Suppressor macrophage (primary cell): ENCODE results near the gene DAGLA.

Source experiments
- DNase-seq, 4 experiments: peaks; one replicate each; pipeline ENCODE4 v3.0.0-alpha.2; 2020 to 2022

The DAGLA gene

DNA sequence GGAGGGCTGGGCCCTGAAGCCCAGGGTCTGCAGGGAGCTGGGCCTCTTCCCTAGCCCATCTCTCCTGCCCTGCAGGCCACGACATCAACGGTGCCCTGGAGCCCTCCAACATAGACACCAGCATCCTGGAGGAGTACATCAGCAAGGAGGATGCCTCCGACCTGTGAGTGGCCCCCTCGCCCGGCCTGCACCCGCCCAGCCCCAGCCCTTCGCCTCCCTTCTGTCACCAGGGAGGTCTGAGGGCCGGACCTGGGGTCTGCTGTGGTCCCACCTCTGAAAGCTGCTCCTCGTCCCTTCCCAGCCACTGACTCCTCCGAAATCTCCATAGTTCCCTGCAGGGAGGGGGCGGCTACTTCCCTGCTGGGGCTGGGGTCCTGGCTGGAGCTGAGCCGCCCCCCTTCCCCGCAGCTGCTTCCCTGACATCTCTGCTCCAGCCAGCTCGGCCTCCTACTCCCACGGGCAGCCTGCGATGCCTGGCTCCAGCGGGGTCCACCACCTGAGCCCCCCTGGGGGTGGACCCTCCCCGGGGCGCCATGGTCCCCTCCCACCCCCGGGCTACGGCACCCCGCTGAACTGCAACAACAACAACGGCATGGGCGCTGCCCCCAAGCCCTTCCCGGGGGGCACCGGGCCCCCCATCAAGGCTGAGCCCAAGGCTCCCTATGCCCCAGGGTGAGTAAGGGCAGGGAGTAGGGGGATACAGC is 85.5 kb downstream of the DAGLA start:
- DNase-seq = no peak

DNA sequence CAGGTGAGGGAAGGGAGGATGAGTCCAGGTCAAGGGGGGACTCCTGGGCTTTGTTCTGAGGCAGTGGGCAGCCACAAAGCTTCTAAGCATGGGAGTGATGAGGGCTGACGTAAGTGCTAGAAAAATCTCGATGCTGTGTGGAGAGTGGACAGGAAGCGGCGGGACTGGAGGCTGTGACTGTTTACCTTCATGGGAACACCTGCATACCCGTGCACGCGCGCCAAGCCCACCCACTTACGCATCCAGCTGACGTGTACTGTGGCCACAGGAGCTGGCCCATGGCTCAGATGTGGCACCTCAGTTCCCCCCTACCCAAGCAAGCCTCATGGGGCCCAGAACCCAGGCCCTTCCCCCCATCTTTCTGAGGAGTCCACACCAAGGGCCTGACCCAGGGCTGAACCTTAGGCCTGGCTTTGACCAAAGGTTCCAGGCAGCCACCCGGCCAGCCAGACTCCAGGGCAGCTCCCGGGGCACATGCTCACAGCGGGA is 86.2 kb downstream of the DAGLA start:
- DNase-seq = no peak

DNA sequence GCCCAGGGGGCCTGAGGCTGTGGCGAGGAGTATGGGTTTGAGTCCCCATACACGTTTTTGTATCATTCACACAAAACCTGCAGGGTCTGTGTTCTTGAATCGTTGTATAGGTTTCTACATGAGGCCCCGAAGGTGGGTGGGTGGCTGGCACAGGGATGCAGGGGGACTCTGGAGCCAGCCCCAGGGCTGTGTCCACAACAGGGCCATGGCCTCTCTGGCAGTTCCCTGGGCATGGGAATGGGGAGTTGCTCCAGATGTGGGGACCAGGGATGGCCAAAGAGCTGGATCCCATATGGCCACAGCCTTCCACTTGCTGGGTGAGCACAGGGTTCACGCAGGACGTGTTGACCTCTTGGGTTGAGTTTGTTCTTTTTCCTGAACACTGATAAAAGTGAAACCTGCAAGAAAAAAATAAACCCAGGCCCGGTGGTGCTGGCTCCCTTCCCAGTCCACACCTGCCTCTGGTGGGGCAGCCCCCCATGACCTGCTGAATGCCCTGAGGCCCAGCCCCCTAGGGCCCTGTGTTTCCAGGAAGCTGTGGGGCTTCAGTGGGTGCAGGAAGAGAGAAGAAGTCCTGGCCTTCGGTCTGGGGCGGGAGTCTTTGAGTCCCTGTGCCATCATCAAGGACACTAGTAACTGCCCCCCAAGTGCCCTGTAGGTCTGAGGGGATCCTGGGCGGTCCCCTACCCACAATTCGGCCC is 88.3 kb downstream of the DAGLA start:
- DNase-seq = no peak

DNA sequence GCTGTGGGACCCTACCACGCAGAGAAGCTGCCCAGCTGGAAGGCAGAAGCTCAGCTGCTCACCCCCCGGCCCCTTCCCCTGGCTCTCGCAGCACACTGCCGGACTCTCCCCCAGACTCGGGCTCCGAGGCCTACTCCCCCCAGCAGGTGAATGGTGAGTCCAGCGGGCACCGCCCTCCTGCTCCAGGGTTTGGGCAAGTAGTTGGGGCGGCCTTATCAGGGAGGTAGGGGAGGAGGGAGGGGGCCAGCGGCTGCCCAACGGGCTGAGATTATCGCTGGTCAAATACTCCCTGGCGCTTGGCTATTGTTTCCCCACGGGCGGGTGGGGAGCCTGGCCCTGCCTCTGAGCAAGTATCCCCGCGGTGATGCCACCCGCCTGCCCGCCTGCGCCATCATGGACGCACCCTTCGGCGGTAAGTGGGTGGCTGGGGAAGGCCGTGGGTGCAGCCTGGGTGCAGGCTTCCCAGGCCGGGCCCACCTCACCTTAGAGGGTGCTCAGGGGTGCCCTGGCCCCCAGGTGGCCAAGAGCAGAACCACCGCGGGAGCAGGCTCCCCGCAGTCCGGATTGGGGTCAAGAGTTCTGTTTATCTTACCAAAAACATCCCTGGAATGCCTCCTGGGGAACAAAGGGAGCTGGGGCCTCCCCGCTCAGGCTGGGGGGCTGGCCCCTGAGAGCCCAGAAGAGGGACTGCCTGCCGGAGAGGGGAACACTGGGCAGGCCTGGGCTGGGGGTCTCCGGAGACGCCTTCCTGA is 89.2 kb downstream of the DAGLA start:
- DNase-seq = no peak

DNA sequence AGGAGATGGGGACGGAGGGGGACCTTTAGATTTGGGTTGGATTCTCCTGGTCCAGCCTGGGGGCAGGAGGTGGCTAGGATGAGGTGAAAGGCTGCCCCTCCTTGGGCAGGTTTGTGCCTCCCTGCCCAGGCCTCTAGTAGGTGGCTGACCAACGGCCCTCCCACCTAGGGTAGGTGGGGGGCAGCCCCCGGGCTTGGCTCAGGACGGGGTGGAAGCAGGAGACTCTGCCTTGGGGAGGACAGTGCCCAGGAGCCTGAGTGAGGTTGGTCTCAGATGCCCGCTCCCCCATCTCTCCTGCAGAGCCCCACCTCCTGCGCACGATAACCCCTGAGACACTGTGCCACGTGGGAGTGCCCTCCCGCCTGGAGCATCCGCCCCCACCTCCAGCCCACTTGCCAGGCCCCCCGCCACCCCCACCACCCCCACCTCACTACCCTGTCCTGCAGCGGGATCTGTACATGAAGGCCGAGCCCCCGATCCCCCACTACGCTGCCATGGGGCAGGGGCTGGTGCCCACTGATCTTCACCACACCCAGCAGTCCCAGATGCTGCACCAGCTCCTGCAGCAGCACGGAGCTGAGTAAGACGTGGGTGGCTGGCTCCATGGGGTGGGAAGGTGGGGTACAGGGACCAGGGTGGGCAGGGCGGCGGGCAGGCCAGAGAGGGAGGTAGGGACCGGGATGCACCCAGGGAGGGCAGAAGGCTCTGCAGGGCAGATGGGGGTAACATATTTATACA is 89.9 kb downstream of the DAGLA start:
- DNase-seq = no peak

DNA sequence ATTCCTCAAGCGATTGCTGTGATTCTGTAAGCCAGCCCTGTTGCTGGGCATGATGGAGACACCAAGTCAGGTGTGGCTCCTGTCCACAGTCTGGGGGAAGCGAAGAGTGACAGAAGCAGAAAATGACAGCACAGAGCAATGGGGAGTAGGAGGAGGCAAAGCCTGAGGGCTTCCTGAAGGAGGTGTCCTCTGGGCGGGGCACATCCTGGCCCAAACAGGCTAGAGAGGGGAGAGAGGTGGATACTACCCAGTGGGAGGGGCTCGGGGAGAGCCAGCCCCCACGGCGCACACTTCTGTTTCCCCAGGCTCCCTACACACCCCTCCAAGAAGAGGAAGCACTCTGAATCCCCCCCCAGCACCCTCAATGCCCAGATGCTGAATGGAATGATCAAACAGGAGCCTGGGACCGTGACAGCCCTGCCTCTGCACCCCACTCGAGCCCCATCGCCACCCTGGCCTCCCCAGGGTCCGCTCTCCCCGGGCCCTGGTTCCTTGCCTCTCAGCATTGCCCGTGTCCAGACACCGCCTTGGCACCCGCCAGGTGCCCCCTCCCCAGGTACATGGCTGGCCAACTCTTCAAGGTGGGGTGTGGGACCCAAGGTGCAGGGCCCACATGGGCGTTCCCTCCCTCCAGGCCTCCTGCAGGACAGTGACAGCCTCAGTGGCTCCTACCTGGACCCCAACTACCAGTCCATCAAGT is 91.2 kb downstream of the DAGLA start:
- DNase-seq = no peak

DNA sequence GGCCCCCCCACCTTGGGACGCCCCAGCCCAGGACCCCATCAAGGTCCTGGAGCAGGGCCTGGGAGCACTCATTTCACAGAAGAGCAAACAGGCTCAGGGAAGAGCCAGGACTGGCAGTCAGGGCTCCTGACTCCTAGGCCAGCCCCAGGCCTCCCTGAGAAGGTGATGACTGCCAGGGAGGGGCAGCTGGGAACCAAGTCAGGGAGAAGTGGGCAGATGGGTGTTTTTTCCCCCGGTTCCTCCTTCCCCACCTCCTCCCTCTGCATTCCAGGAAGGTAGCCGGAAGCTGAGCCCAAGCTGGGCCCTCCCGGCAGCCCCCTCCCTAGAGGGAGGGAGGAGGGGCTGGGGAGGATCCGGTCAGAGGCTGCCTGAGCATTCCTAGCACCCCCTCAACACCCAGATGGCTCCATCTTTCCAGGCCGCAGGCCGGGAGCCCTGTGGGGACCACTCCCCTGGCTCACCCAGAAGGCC is 91.8 kb downstream of the DAGLA start:
- DNase-seq = no peak

DNA sequence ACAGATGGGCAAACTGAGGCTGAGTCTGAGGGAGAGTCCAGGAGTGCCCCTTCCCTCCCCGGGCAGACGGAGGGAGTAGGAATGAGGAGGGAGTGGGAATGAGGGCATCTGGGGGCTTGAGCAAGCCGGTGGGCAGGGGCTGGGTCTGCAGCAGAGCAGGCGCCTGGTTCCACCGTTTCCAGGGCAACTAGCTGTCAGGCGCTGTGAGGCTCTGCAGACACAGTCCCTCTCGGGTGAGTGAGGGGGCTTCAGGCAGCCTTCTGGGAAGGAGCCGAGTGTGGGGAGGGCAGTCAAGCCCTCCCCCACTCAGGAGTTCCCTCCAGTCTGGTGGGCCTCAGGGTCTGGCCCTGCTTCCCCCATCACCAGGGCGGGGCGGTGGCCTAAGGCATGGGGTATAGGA is 93.2 kb downstream of the DAGLA start:
- DNase-seq = no peak

DNA sequence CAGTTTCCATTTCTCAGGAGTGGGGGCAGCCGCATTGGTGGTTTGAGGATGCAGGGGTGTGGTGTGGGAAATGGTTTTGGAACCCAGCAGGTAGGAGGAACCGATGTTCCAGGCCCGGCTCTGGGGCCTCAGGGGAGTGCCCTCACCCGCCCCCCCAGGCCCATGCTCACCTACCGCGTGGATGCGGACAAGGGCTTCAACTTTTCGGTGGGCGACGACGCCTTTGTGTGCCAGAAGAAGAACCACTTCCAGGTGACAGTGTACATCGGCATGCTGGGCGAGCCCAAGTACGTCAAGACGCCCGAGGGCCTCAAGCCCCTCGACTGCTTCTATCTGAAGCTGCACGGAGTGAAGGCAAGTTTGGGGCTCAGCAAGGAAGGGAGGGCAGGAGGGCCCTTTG is 93.6 kb downstream of the DAGLA start:
- no peak for DNase-seq

DNA sequence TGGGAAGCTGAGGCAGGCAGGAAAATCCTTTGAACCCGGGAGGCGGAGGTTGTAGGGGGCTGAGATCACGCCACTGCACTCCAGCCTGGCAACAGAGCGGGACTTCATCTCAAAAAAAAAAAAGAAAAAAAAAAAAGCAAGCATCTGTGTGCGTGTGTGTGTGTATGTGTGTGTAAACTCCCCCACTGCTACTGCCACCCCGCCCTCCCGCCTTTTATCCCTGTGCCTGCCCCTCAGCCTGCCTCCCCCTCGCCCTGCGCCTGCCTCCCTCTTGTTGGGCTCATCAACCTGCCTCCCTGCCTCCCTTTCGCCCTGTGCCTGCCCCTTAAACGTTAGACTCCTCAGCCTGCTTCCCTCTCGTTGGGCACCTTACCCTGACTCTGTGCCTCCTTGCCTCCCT is 94.2 kb downstream of the DAGLA start:
- DNase-seq = no peak

DNA sequence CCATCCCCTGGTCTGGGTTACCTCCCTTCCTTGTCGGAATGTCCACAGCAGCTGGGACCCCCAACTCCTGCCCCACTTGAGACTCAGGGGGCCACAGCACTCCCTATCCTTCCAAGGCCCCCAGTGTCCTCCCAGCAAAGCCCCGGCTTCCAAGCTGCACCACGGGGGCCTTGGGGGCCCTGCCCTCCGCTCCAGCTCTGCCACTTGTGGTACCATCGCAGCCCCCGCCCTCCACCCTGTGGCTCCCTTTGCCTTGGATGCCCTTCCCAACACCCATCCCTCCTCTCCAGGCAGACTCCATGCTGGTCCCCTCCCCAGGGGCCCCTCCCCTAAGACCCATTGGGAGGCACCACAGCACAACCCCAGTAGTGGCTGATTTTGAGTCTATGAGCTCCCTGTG is 94.9 kb downstream of the DAGLA start:
- no peak for DNase-seq

DNA sequence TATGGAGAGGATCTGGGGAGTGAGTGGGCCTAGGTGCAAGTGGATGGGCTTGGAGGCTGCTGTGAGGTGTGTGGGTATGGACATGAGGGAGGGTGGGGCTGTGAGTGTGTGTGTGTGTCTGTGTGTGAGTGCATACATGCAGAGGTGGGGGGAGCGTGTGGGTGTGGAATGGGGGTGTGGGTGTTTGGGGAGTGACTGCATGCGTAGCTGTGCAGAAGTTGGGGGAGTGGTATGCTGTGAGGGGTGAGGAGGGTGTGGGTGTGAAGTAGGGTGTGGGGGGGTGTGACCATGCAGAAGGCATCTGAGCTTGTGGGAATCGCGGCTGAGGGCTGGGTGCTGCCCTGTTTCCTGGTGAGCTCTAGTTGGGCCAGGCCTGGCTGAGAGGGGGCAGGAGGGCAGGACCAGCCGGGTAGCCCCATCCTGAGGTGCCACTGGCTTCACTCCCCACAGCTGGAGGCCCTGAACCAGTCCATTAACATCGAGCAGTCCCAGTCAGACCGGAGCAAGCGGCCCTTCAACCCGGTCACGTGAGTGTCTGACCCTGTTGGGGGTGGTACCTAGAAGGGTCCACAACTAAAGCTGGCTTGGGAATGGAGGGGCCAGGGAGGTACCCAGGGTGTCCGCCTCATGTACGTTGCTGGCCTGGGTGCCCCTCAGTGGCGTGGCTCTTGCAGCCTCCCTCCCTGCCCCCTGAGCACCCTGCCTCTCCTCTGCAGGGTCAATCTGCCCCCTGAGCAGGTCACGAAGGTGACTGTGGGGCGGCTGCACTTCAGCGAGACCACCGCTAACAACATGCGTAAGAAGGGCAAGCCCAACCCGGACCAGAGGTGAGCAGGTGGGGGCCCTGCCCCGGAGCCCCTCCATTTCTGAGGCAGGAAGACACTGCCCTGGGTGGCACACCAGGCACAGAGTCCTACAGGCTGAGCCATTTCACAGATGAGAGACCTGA is 95.7 kb downstream of the DAGLA start:
- DNase-seq = no peak

DNA sequence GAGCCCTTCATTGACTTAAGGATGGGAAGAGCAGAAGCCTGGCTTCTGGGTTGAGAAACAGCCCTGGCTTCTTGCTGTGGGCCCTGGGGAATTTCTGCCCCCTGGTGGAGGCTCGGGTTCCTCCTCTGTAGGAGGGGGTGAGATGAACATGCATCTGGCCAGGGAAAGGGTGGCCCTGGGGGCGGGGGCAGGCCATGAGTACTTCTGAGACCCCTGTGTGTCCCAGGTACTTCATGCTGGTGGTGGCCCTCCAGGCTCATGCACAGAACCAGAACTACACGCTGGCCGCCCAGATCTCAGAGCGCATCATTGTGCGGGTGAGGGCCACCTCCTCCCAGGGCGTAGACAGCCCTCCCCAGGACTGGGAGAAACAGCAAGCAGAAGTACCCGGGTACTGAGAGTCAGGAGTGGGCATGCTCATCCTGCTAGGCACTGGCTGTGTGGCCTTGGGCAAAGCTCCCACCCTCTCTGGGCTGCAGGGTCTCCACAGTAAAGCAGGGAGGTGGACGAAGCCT is 96.4 kb downstream of the DAGLA start:
- peak; percentile 82 to 92 (median 86) for DNase-seq

DNA sequence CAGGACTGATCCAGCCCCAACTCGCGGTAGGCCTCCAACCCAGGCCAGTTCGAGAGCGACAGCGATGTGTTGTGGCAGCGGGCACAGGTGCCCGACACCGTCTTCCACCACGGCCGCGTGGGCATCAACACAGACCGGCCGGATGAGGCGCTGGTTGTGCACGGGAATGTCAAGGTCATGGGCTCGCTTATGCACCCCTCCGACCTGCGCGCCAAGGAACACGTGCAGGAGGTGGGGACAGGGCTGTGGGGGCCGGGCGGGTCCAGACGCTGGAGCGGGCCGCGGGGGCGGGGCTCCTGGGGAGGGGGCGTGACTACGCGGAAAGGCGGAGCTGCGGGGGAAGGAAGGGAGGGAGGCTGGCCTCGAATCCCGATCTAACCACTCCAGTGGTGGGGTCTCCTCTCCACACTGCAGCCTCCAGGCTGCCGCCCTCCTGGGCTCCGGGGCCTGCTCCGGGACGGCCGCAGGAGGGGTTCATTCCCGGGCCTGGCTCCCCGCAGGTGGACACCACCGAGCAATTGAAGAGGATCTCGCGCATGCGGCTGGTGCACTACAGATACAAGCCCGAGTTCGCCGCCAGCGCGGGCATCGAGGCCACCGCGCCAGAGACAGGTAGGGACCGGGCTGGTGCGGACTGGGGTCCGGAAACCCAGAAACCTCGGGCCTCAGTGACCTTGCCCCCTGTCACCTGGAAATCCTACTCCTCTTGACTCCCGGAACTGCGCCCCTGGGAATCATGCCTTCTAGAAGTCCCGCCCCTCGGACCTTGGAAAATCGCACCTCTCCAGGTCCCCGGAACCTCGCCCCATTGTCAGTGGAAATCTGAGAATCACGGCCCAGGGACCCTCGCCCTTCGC is 97.3 kb downstream of the DAGLA start:
- DNase-seq = peak; percentile 19 to 67 (median 36)

DNA sequence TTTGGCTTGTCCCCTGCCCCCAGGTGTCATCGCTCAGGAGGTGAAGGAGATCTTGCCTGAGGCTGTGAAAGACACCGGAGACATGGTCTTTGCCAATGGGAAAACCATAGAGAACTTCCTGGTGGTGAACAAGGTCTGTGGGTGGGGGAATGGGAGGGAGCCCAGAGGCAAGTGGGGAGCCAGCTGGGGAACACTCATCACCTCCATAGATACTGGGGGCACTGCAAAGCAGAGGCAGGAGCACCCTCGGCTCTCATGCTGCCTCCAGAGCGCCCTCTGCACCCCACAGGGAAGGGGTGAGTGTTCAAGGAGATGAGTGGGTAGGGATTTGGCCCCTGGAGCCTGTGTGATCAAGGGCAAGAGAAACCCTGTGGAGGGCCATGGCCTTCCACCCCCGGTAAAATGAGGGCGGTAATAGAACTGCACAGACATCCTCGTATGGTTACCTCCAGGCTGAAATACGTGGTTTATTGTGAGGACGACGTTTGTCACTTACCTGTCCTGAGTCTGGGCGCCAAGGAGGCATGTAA is 98.2 kb downstream of the DAGLA start:
- DNase-seq = no peak

DNA sequence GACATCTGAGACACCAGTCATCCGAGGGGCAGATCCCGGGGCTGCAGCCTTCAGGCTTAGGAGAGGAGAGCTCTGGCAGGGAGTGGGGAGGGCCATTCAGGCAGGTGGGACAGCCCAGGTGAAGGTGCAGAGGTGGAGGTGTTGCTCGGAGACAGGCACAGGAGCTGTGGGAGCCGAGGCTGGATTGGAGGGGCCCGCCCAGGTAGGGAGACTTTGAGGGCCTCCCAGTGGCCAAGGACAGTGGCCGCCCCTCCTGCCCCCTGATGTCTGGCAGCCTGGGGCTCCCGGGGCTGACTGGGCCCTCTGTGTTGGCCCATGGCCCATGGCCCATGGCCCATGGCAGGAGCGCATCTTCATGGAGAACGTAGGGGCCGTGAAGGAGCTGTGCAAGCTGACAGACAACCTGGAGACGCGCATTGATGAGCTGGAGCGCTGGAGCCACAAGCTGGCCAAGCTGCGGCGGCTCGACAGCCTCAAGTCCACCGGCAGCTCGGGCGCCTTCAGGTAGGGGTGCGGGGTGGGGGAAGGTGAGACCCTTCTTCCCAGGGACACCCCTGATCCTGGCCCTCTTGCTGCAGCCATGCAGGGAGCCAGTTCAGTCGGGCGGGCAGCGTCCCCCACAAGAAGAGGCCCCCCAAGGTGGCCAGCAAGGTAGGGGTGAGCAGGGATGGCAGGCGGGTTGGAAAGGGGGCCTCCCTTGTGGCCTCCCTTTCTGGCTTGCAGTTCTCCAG is 98.9 kb downstream of the DAGLA start:
- no peak for DNase-seq

DNA sequence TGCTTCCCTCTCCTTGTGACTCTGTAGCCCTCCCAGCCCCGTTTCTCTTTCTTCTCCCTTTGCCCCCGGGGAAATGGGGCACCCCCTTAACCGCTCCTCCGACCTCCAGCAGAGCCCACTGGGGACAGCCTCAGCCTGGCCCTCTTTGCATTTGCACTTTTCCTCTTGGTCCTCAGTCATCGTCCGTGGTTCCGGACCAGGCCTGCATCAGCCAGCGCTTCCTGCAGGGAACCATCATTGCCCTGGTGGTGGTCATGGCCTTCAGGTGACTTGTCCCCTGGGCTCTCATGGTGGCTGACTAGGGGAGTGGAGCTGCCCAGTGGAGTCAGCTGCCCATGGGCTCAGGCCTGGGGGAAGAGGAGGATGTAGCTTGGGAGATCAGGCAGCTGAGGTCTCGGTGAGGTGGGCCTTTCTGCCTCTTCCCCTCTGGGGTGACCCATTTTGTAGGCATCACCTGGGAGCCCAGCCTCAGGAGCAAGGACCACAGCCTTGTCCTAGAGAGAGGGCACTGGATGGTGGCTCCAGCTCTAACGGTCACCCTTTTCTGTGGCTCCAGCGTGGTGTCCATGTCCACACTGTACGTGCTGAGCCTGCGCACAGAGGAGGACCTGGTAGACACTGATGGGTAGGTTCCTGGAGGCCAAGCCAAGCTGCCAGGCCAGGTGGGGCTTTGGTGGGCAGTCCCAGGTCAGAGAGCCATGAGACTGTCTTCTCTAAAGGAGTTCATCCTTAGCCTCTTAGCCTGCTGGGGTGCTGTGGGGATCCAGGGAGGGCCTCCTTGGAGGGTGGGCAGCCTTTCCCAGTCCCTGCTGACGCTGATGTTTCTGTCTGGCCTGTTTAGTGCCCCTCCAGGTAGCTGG is 99.7 kb downstream of the DAGLA start:
- DNase-seq = no peak
